Spleen (tissue), 11 donors: ENCODE results near the gene AGAP3. TPM values are rescaled to one million over a fixed set of nuclear protein-coding genes. Genes with fewer than 3 reads are reported as not detected.

Experiments used
- DNase-seq: peaks from one replicate; pipeline ENCODE4 v3.0.0-alpha.2; 2020
- H3K27ac ChIP-seq, 8 donors: fragments of 200-600 bp; sonication (generic) in 7 of 8; 1 replicate in 4 of 8; 2 replicates in 4 of 8; pipeline versions ENCODE4 v1.5.0 to v1.8.0; 2016 to 2021; ENCODE audit warnings: inconsistent platforms in 4 of 8, mild to moderate bottlenecking in 4 of 8, moderate library complexity in 1 of 8
- H3K27me3 ChIP-seq, 7 donors: fragments of 200-600 bp; sonication (generic) in 6 of 7; replicated peaks in 1 of 7; 1 replicate in 4 of 7; 2 replicates in 3 of 7; pipeline versions ENCODE4 v1.5.0 to v1.8.0; 2016 to 2021; ENCODE audit warnings: inconsistent platforms in 3 of 7, mild to moderate bottlenecking in 1 of 7
- H3K36me3 ChIP-seq, 6 donors: fragments of 200-600 bp; sonication (generic) in 5 of 6; 1 replicate in 4 of 6; 2 replicates in 2 of 6; pipeline versions ENCODE4 v1.5.0 to v1.8.0; 2016 to 2021; ENCODE audit warnings: inconsistent platforms in 2 of 6
- H3K4me1 ChIP-seq, 6 donors: fragments of 200-600 bp; sonication (generic) in 5 of 6; 1 replicate in 3 of 6; 2 replicates in 3 of 6; pipeline versions ENCODE4 v1.5.0 to v1.8.0; 2016 to 2021; ENCODE audit warnings: inconsistent platforms in 3 of 6
- H3K4me3 ChIP-seq, 8 donors: fragments of 200-600 bp; sonication (generic) in 7 of 8; 1 replicate in 4 of 8; 2 replicates in 4 of 8; pipeline versions ENCODE4 v1.5.0 to v1.8.0; 2016 to 2021; ENCODE audit warnings: inconsistent platforms in 4 of 8, mild to moderate bottlenecking in 4 of 8, moderate library complexity in 2 of 8
- H3K9me3 ChIP-seq, 8 donors: fragments of 200-600 bp; sonication (generic) in 7 of 8; 1 replicate in 4 of 8; 2 replicates in 4 of 8; pipeline versions ENCODE4 v1.5.0 to v1.8.0; 2016 to 2021; ENCODE audit warnings: inconsistent platforms in 4 of 8
- CTCF ChIP-seq, 11 experiments: fragments of 200-600 bp in 7 of 11; fragments of 450-650 bp in 4 of 11; sonication (generic) in 4 of 11; IDR thresholded peaks in 8 of 11; conservative IDR thresholded peaks in 3 of 11; 1 replicate in 7 of 11; 2 replicates in 4 of 11; pipeline versions ENCODE4 v1.4.0 to v1.8.0; 2016 to 2021; ENCODE audit warnings: antibody characterized with exemption in 11 of 11, inconsistent platforms in 4 of 11, mild to moderate bottlenecking in 1 of 11
- POLR2A ChIP-seq, 3 donors: fragments of 450-650 bp; IDR thresholded peaks; one replicate each; pipeline ENCODE4 v1.5.1; 2017; ENCODE audit warnings: antibody characterized with exemption in 3 of 3, mild to moderate bottlenecking in 1 of 3
- POLR2AphosphoS5 ChIP-seq, 3 donors: sonication (generic); formaldehyde crosslinking; IDR thresholded peaks; one replicate each; pipeline ENCODE4 v1.5.1; 2017; ENCODE audit warnings: antibody characterized with exemption in 3 of 3
- WGBS, 5 donors: extraction: QIAGEN DNeasy Blood & Tissue Kit in 3 of 5; methylation state at CpG; one replicate each; pipeline versions ENCODE4 v1.1.5 to v1.1.7; 2013 to 2018; 5-methylcytosine and 5-hydroxymethylcytosine counted together
- intact Hi-C: fragments of 100-400 bp; cut with DNase I; formaldehyde crosslinking; loops from one replicate; pipeline ENCODE4 v1.15.0; 2023; ENCODE audit warnings: low total_unique reads
- polyA plus RNA-seq, 3 donors: library from polyadenylated mRNA; stranded (reverse); fragments of 200-250 nt; gene quantifications; one replicate each; pipeline ENCODE4 v1.2.1, GENCODE V29; 2013
- total RNA-seq, 7 donors: library from RNA; depleted of rRNA in 3 of 7; stranded (reverse); fragments of >200 nt in 3 of 7; fragmentation: NEBNext Ultra II Directional in 4 of 7; extraction: Animal tissue kit (Norgen Biotek cat#: 25700) in 4 of 7; gene quantifications; one replicate each; pipeline versions ENCODE4 v1.1.0 to v1.2.1, GENCODE V29; 2016 to 2021
- donor health status: healthy with polysubstance abuse.
- donor health status: DM: no; HTN: no; CAD: no; lungs with moderate emphysema.
- donor health status: DM: no; HTN: no; CAD: no.
- donor health status: Bipolar disorder and iron deficiency.
- donor health status: healthy.
- donor health status: DM: no; HTN: no; CAD: no.
- donor health status: DM: yes; HTN: yes; CAD: no.

The AGAP3 gene
- total and polyA plus RNA-seq, 10 donors, result 21.8 to 94.4 (median 72.6) TPM

GRCh38 chr7:151064454-151064853 is 21.8 kb upstream of the AGAP3 start:
- Histone ChIP-seq H3K4me1 (peaks cover 12 to 38% (median 25%) of the 10 kb centered on the region in 6 donors), H3K36me3 (peaks cover 0 to 78% (median 54%) of the 10 kb centered on the region in 6 donors), H3K9me3 (no peaks in the 10 kb centered on the region), H3K27me3 (no peaks in the 10 kb centered on the region), H3K27ac (no peak overlapping the region), H3K4me3 (no peak overlapping the region)
- intact Hi-C loops, result no loop called here
- DNase-seq, result no peak
- WGBS, 5 donors, result 93 to 99% (median 97%) methylated on average over 11 to 18 of the region's 18 CpGs
- no peak for TF ChIP-seq CTCF (IDR thresholded peaks at IDR 0.05 in 8 of 11, conservative IDR thresholded peaks at IDR 0.05 in 3 of 11)
- TF ChIP-seq POLR2A (IDR thresholded peaks at IDR 0.05), result no peak
- TF ChIP-seq POLR2AphosphoS5 (IDR thresholded peaks at IDR 0.05), result no peak

- 85 to 97% (median 93%) methylated on average over 6 of the region's 6 CpGs for WGBS, 5 donors
- Histone ChIP-seq H3K9me3 (no peaks in the 10 kb centered on the region), H3K4me3 (no peak overlapping the region), H3K27me3 (no peaks in the 10 kb centered on the region), H3K36me3 (peaks cover 0 to 84% (median 59%) of the 10 kb centered on the region in 6 donors), H3K4me1 (peaks cover 12 to 36% (median 24%) of the 10 kb centered on the region in 6 donors), H3K27ac (no peak overlapping the region)
- no peak for DNase-seq
- intact Hi-C loops, result no loop called here
- no peak for TF ChIP-seq CTCF (IDR thresholded peaks at IDR 0.05 in 8 of 11, conservative IDR thresholded peaks at IDR 0.05 in 3 of 11)
- no peak for TF ChIP-seq POLR2AphosphoS5 (IDR thresholded peaks at IDR 0.05)
- TF ChIP-seq POLR2A (IDR thresholded peaks at IDR 0.05), result no peak
Observed at GRCh38 chr7:151064993-151065392, 21.3 kb upstream of the AGAP3 start.

DNA sequence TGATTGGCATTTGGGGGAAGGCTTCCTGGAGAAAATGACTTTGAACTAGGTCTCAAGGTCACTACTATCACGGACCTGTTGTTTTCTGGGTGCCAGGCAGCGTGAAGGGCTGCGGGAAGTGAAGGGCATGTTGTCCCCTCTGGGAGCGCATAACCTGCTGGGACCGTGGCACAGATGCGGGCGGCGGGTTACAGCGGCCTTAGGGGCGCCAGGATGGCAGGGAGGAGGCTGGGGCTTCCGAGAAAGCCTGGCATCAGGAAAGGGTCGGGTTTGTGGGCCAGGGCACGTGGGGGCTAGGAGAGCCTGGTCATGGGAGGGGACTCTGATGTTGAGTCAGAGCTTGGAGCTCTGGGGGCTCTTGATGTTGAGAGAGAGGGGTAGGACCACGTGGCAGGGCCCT is 20.8 kb upstream of the AGAP3 start:
- no peaks in the 10 kb centered on the region for H3K27me3 ChIP-seq
- no peak overlapping the region for H3K4me3 ChIP-seq
- no peak for DNase-seq
- peaks cover 0 to 89% (median 64%) of the 10 kb centered on the region in 6 donors for H3K36me3 ChIP-seq
- H3K9me3 ChIP-seq, result no peaks in the 10 kb centered on the region
- H3K4me1 ChIP-seq, result peaks cover 7 to 31% (median 19%) of the 10 kb centered on the region in 6 donors
- WGBS, 5 donors, result 84 to 97% (median 91%) methylated on average over 14 of the region's 14 CpGs
- H3K27ac ChIP-seq, result no peak overlapping the region
- intact Hi-C loops, result no loop called here
- TF ChIP-seq POLR2AphosphoS5 (IDR thresholded peaks at IDR 0.05), result no peak
- TF ChIP-seq CTCF (IDR thresholded peaks at IDR 0.05 in 8 of 11, conservative IDR thresholded peaks at IDR 0.05 in 3 of 11), result no peak
- no peak for TF ChIP-seq POLR2A (IDR thresholded peaks at IDR 0.05)

- Histone ChIP-seq H3K4me3 (no peak overlapping the region), H3K27me3 (no peaks in the 10 kb centered on the region), H3K4me1 (peaks cover 0 to 22% (median 10%) of the 10 kb centered on the region in 6 donors), H3K36me3 (peaks cover 0 to 98% (median 73%) of the 10 kb centered on the region in 6 donors), H3K27ac (no peak overlapping the region), H3K9me3 (no peaks in the 10 kb centered on the region)
- TF ChIP-seq POLR2AphosphoS5 (IDR thresholded peaks at IDR 0.05) (peak in 1 of 3 donors; percentile 11), POLR2A (IDR thresholded peaks at IDR 0.05) (no peak), CTCF (IDR thresholded peaks at IDR 0.05 in 8 of 11, conservative IDR thresholded peaks at IDR 0.05 in 3 of 11) (no peak)
- intact Hi-C loops, result no loop called here
- 94 to 97% (median 95%) methylated on average over 27 to 39 of the region's 39 CpGs for WGBS, 5 donors
- no peak for DNase-seq
Observed at GRCh38 chr7:151066273-151066974, 19.9 kb upstream of the AGAP3 start.
